ENCODE data around the gene MMRN2.

GRCh38 chr10:86904600-86904999 lies 52.8 kb downstream of the MMRN2 start:
- TF ChIP-seq CTCF (conservative IDR thresholded peaks at IDR 0.05) (no peak), ZFX (IDR thresholded peaks at IDR 0.05) (no peak)
